ENCODE measurements around the gene RAB6C.
"Not testable (repeated sequence)": the region's sequence is repeated elsewhere in the genome, so short reads cannot be mapped to it uniquely, and the experiment has no call there.

The RAB6C gene

GRCh38 chr2:129992415-129993006, 13.0 kb downstream of the RAB6C start:
- H3K4me1 ChIP-seq (ENCODE audit: control insufficient read depth in 5 of 5, insufficient read depth in 5 of 5, low read length in 5 of 5); H3K27ac ChIP-seq (ENCODE audit: low read depth, low read length); H3K4me3 ChIP-seq (ENCODE audit: low read depth in 1 of 5, low read length in 5 of 5); H3K36me3 ChIP-seq (ENCODE audit: control insufficient read depth in 5 of 5, insufficient read depth in 5 of 5, low read length in 5 of 5); H3K27me3 ChIP-seq (ENCODE audit: control insufficient read depth in 5 of 5, insufficient read depth in 4 of 5, low read length in 5 of 5); H3K9ac ChIP-seq (ENCODE audit: low read length in 5 of 5); H3K9me3 ChIP-seq (ENCODE audit: control insufficient read depth in 5 of 5, low read length in 5 of 5): not testable (repeated sequence)

GRCh38 chr2:129993151-129993550, 13.7 kb downstream of the RAB6C start:
- H3K9me3 ChIP-seq (ENCODE audit: control insufficient read depth in 5 of 5, low read length in 5 of 5); H3K4me3 ChIP-seq (ENCODE audit: low read depth in 1 of 5, low read length in 5 of 5); H3K27me3 ChIP-seq (ENCODE audit: control insufficient read depth in 5 of 5, insufficient read depth in 4 of 5, low read length in 5 of 5); H3K4me1 ChIP-seq (ENCODE audit: control insufficient read depth in 5 of 5, insufficient read depth in 5 of 5, low read length in 5 of 5); H3K9ac ChIP-seq (ENCODE audit: low read length in 5 of 5); H3K36me3 ChIP-seq (ENCODE audit: control insufficient read depth in 5 of 5, insufficient read depth in 5 of 5, low read length in 5 of 5); H3K27ac ChIP-seq (ENCODE audit: low read depth, low read length): not testable (repeated sequence)

GRCh38 chr2:129996657-129997237, 17.3 kb downstream of the RAB6C start:
- H3K4me1 ChIP-seq (ENCODE audit: control insufficient read depth in 5 of 5, insufficient read depth in 5 of 5, low read length in 5 of 5); H3K36me3 ChIP-seq (ENCODE audit: control insufficient read depth in 5 of 5, insufficient read depth in 5 of 5, low read length in 5 of 5); H3K9ac ChIP-seq (ENCODE audit: low read length in 5 of 5); H3K27ac ChIP-seq (ENCODE audit: low read depth, low read length); H3K27me3 ChIP-seq (ENCODE audit: control insufficient read depth in 5 of 5, insufficient read depth in 4 of 5, low read length in 5 of 5); H3K4me3 ChIP-seq (ENCODE audit: low read depth in 1 of 5, low read length in 5 of 5); H3K9me3 ChIP-seq (ENCODE audit: control insufficient read depth in 5 of 5, low read length in 5 of 5): not testable (repeated sequence)

GRCh38 chr2:129998771-129999170, 19.3 kb downstream of the RAB6C start:
- H3K27ac ChIP-seq (ENCODE audit: low read depth, low read length); H3K9ac ChIP-seq (ENCODE audit: low read length in 5 of 5); H3K9me3 ChIP-seq (ENCODE audit: control insufficient read depth in 5 of 5, low read length in 5 of 5); H3K4me1 ChIP-seq (ENCODE audit: control insufficient read depth in 5 of 5, insufficient read depth in 5 of 5, low read length in 5 of 5); H3K27me3 ChIP-seq (ENCODE audit: control insufficient read depth in 5 of 5, insufficient read depth in 4 of 5, low read length in 5 of 5); H3K36me3 ChIP-seq (ENCODE audit: control insufficient read depth in 5 of 5, insufficient read depth in 5 of 5, low read length in 5 of 5); H3K4me3 ChIP-seq (ENCODE audit: low read depth in 1 of 5, low read length in 5 of 5): not testable (repeated sequence)

GRCh38 chr2:130005862-130006261, 26.4 kb downstream of the RAB6C start:
- H3K9me3 ChIP-seq (ENCODE audit: control insufficient read depth in 5 of 5, low read length in 5 of 5); H3K36me3 ChIP-seq (ENCODE audit: control insufficient read depth in 5 of 5, insufficient read depth in 5 of 5, low read length in 5 of 5); H3K27ac ChIP-seq (ENCODE audit: low read depth, low read length); H3K4me3 ChIP-seq (ENCODE audit: low read depth in 1 of 5, low read length in 5 of 5); H3K27me3 ChIP-seq (ENCODE audit: control insufficient read depth in 5 of 5, insufficient read depth in 4 of 5, low read length in 5 of 5); H3K4me1 ChIP-seq (ENCODE audit: control insufficient read depth in 5 of 5, insufficient read depth in 5 of 5, low read length in 5 of 5); H3K9ac ChIP-seq (ENCODE audit: low read length in 5 of 5): not testable (repeated sequence)

GRCh38 chr2:130016701-130017100, 37.2 kb downstream of the RAB6C start:
- H3K4me1 ChIP-seq (ENCODE audit: control insufficient read depth in 5 of 5, insufficient read depth in 5 of 5, low read length in 5 of 5); H3K9me3 ChIP-seq (ENCODE audit: control insufficient read depth in 5 of 5, low read length in 5 of 5); H3K36me3 ChIP-seq (ENCODE audit: control insufficient read depth in 5 of 5, insufficient read depth in 5 of 5, low read length in 5 of 5); H3K27me3 ChIP-seq (ENCODE audit: control insufficient read depth in 5 of 5, insufficient read depth in 4 of 5, low read length in 5 of 5); H3K9ac ChIP-seq (ENCODE audit: low read length in 5 of 5); H3K4me3 ChIP-seq (ENCODE audit: low read depth in 1 of 5, low read length in 5 of 5); H3K27ac ChIP-seq (ENCODE audit: low read depth, low read length): not testable (repeated sequence)

- H3K4me3 ChIP-seq (ENCODE audit: low read depth in 1 of 5, low read length in 5 of 5): no peak overlapping the region
- no peaks in the 10 kb centered on the region for H3K4me1 ChIP-seq (ENCODE audit: control insufficient read depth in 5 of 5, insufficient read depth in 5 of 5, low read length in 5 of 5)
- H3K27ac ChIP-seq (ENCODE audit: low read depth, low read length): no peak overlapping the region
- no peaks in the 10 kb centered on the region for H3K36me3 ChIP-seq (ENCODE audit: control insufficient read depth in 5 of 5, insufficient read depth in 5 of 5, low read length in 5 of 5)
- H3K9ac ChIP-seq (ENCODE audit: low read length in 5 of 5): no peak overlapping the region
- H3K9me3 ChIP-seq (ENCODE audit: control insufficient read depth in 5 of 5, low read length in 5 of 5): peaks cover 0 to 10% (median 0%) of the 10 kb centered on the region in 5 donors
- H3K27me3 ChIP-seq (ENCODE audit: control insufficient read depth in 5 of 5, insufficient read depth in 4 of 5, low read length in 5 of 5): no peaks in the 10 kb centered on the region
Observed at GRCh38 chr2:130019402-130019801, 39.9 kb downstream of the RAB6C start.

- not testable (repeated sequence) for H3K9ac ChIP-seq (ENCODE audit: low read length in 5 of 5); H3K9me3 ChIP-seq (ENCODE audit: control insufficient read depth in 5 of 5, low read length in 5 of 5); H3K4me1 ChIP-seq (ENCODE audit: control insufficient read depth in 5 of 5, insufficient read depth in 5 of 5, low read length in 5 of 5); H3K4me3 ChIP-seq (ENCODE audit: low read depth in 1 of 5, low read length in 5 of 5); H3K27ac ChIP-seq (ENCODE audit: low read depth, low read length); H3K36me3 ChIP-seq (ENCODE audit: control insufficient read depth in 5 of 5, insufficient read depth in 5 of 5, low read length in 5 of 5); H3K27me3 ChIP-seq (ENCODE audit: control insufficient read depth in 5 of 5, insufficient read depth in 4 of 5, low read length in 5 of 5)
Observed at GRCh38 chr2:130020069-130020468, 40.6 kb downstream of the RAB6C start.

- H3K9ac ChIP-seq (ENCODE audit: low read length in 5 of 5); H3K9me3 ChIP-seq (ENCODE audit: control insufficient read depth in 5 of 5, low read length in 5 of 5); H3K4me3 ChIP-seq (ENCODE audit: low read depth in 1 of 5, low read length in 5 of 5); H3K27me3 ChIP-seq (ENCODE audit: control insufficient read depth in 5 of 5, insufficient read depth in 4 of 5, low read length in 5 of 5); H3K27ac ChIP-seq (ENCODE audit: low read depth, low read length); H3K36me3 ChIP-seq (ENCODE audit: control insufficient read depth in 5 of 5, insufficient read depth in 5 of 5, low read length in 5 of 5); H3K4me1 ChIP-seq (ENCODE audit: control insufficient read depth in 5 of 5, insufficient read depth in 5 of 5, low read length in 5 of 5): not testable (repeated sequence)
Observed at GRCh38 chr2:130025931-130026330, 46.5 kb downstream of the RAB6C start.

Data from subcutaneous abdominal adipose tissue (tissue), 5 donors.